HepG2 (cell line): ENCODE results near the gene MFSD2B. TPM values are rescaled to one million over a fixed set of nuclear protein-coding genes. Genes with fewer than 3 reads are reported as not detected.
A peak's percentile ranks its signal among the peaks of the same experiment; 100 is the strongest.

Source experiments
- CHCHD3 ChIP-seq: sonication (generic); formaldehyde crosslinking; IDR thresholded peaks from 2 replicates; pipeline ENCODE4 v1.8.0; 2022; ENCODE audit warnings: mild to moderate bottlenecking, missing genetic modification reagents, moderate library complexity
- FOXJ3 ChIP-seq: sonication (generic); formaldehyde crosslinking; IDR thresholded peaks from 2 replicates; pipeline ENCODE4 v1.4.0; 2020; ENCODE audit warnings: missing genetic modification reagents, mild to moderate bottlenecking, borderline replicate concordance
- HDAC2 ChIP-seq: sonication (generic); formaldehyde crosslinking; IDR thresholded peaks from 2 replicates; pipeline ENCODE4 v1.4.0; 2020; ENCODE audit warnings: missing genetic modification reagents
- HOXA7 ChIP-seq: sonication (generic); formaldehyde crosslinking; IDR thresholded peaks from 2 replicates; pipeline ENCODE4 v1.8.1; 2022; ENCODE audit warnings: mild to moderate bottlenecking, missing genetic modification reagents, moderate library complexity
- MTF1 ChIP-seq: sonication (generic); formaldehyde crosslinking; IDR thresholded peaks from 2 replicates; pipeline ENCODE4 v1.5.0; 2020; ENCODE audit warnings: missing genetic modification reagents
- RBFOX2 ChIP-seq: fragments of 200-400 bp; formaldehyde crosslinking; IDR thresholded peaks from 2 replicates; pipeline ENCODE4 v1.6.1; 2017; ENCODE audit warnings: low read depth, mild to moderate bottlenecking, low read length
- RXRA ChIP-seq: sonication (generic); formaldehyde crosslinking; IDR thresholded peaks from 2 replicates; pipeline ENCODE4 v1.5.1; 2020; ENCODE audit warnings: missing genetic modification reagents
- SMAD1 ChIP-seq: sonication (generic); formaldehyde crosslinking; IDR thresholded peaks from 2 replicates; pipeline ENCODE4 v1.4.0; 2020; ENCODE audit warnings: missing genetic modification reagents, low read depth, mild to moderate bottlenecking, borderline replicate concordance
- ZBTB3 ChIP-seq: sonication (generic); formaldehyde crosslinking; IDR thresholded peaks from 2 replicates; pipeline ENCODE4 v1.4.0; 2020; ENCODE audit warnings: low read depth, mild to moderate bottlenecking, moderate library complexity, missing genetic modification reagents, borderline replicate concordance
- ZFY ChIP-seq: sonication (generic); formaldehyde crosslinking; IDR thresholded peaks from 2 replicates; pipeline ENCODE4 v1.4.0; 2020; ENCODE audit warnings: missing genetic modification reagents
- ZNF207 ChIP-seq: fragments of 450-650 bp; IDR thresholded peaks from 2 replicates; pipeline ENCODE4 v1.6.1; 2016; ENCODE audit warnings: antibody characterized with exemption, borderline replicate concordance
- ZNF468 ChIP-seq: sonication (generic); formaldehyde crosslinking; IDR thresholded peaks from 2 replicates; pipeline ENCODE4 v1.8.0; 2022; ENCODE audit warnings: mild to moderate bottlenecking, moderate library complexity, missing genetic modification reagents
- ZNF564 ChIP-seq: sonication (generic); formaldehyde crosslinking; IDR thresholded peaks from 2 replicates; pipeline ENCODE4 v1.8.1; 2023; ENCODE audit warnings: mild to moderate bottlenecking, missing genetic modification reagents
- ZNF777 ChIP-seq: sonication (generic); formaldehyde crosslinking; IDR thresholded peaks from 2 replicates; pipeline ENCODE4 v1.4.0; 2020; ENCODE audit warnings: missing genetic modification reagents
- polyA plus RNA-seq, 8 experiments: library from polyadenylated mRNA; depleted of rRNA in 3 of 8; stranded (reverse) in 7 of 8; unstranded in 1 of 8; fragments of >200 nt; fragmentation: Illumina TruSeq in 4 of 8; extraction: Trizol in 4 of 8; gene quantifications; 2 replicates each; pipeline versions ENCODE4 v1.2.1 to v1.2.3, GENCODE V29; 2011 to 2016; ENCODE audit warnings: low read depth in 4 of 8, missing spikeins in 1 of 8, mixed read lengths in 1 of 8; ENCODE audit not compliant: insufficient read depth in 1 of 8
- total RNA-seq, 5 experiments: library from RNA; depleted of rRNA; stranded (reverse); fragments of >200 nt; fragmentation: Illumina TruSeq; extraction: Trizol; gene quantifications; 2 replicates each; pipeline ENCODE4 v1.2.3, GENCODE V29; 2016; ENCODE audit warnings: low read depth in 1 of 5
- TF ChIP-seq, protein P1 (sequence below): sonication (generic); formaldehyde crosslinking; IDR thresholded peaks from 2 replicates; pipeline ENCODE4 v1.4.0; 2020; ENCODE audit warnings: low read depth, mild to moderate bottlenecking, missing genetic modification reagents
- TF ChIP-seq, protein P2 (sequence below), 2 experiments: fragments of 450-650 bp in 1 of 2; sonication (generic) in 1 of 2; formaldehyde crosslinking in 1 of 2; IDR thresholded peaks; 2 replicates each; pipeline versions ENCODE4 v1.6.1 to v1.8.0; 2016 to 2022; ENCODE audit warnings: antibody characterized with exemption in 1 of 2, mild to moderate bottlenecking in 1 of 2, missing genetic modification reagents in 1 of 2
- TF ChIP-seq, protein P3 (sequence below): sonication (generic); formaldehyde crosslinking; IDR thresholded peaks from 2 replicates; pipeline ENCODE4 v1.4.0; 2020; ENCODE audit warnings: low read depth, mild to moderate bottlenecking, missing genetic modification reagents

MFSD2B gene
- total and polyA plus RNA-seq, 2 of the 13 experiments (the other 11 are each of a cell fraction or from before 2014, with no cell fraction given), result 0.21 to 0.93 TPM

DNA sequence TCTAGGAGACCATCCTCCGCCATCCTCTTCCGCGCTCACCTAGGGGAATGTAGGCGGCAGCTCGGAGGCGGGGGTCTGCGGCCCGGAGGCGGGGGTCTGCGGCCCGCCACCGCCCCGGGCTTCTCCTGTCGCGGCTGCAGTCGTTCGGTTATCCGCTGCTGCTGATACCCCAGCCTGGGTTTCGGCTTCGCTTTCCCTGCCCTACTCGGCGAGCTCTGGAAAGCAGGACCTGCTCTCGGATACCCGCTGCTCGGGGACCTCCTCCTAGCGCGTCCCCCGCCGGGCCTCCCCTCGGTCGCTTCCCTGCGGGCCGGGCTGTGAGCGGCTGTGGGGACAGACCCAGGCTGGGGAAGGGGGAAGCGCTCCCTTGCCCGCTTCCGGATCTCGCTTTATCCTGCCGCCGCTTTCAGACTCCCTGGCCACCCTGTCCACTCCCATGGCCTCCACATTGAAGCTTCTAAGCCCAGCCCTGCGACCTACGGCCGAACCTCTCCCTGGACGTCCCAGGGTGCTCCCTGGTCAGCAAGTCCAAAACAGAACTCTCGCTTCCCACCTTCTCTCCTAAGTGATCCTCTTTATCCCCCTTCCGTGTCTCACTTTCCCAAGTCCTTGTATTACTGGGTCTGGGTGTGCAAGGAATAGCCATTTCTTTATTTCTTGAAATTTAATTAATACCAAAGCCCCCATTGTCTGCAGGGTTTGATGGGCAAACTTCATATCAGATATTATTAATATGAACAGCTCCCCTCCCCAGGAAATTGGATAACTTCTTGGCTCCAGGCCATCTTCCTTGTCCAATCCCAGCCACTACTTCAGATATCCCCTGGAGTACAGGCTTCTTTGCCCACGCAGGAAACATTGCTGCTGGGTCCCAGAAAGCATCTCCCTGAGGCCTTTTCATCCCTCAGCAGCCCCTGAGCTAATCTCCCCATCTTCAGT, 40.4 kb downstream of the MFSD2B start (continued):
- TF ChIP-seq ZNF468 (no peak), ZBTB3 (CRISPR knock-in tag) (no peak), RXRA (CRISPR knock-in tag) (no peak; the same call in none of the 2 replicates), CHCHD3 (no peak), FOXJ3 (CRISPR knock-in tag) (no peak), HDAC2 (0 out of 2 replicates have a peak, but pooled peaks have one; percentile 25), SMAD1 (no peak), ZNF564 (no peak), MTF1 (no peak), ZFY (CRISPR knock-in tag) (peak; percentile 44; the same call in 1 of the 2 replicates), RBFOX2 (peak; percentile 60; the same call in 1 of the 2 replicates), ZNF207 (no peak), HOXA7 (CRISPR knock-in tag) (no peak), ZNF777 (CRISPR knock-in tag) (no peak; the same call in 1 of the 2 replicates)
- TF ChIP-seq, protein P1, sequence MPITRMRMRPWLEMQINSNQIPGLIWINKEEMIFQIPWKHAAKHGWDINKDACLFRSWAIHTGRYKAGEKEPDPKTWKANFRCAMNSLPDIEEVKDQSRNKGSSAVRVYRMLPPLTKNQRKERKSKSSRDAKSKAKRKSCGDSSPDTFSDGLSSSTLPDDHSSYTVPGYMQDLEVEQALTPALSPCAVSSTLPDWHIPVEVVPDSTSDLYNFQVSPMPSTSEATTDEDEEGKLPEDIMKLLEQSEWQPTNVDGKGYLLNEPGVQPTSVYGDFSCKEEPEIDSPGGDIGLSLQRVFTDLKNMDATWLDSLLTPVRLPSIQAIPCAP, result 0 out of 2 replicates have a peak, but pooled peaks have one; percentile 64
- TF ChIP-seq, protein P2, sequence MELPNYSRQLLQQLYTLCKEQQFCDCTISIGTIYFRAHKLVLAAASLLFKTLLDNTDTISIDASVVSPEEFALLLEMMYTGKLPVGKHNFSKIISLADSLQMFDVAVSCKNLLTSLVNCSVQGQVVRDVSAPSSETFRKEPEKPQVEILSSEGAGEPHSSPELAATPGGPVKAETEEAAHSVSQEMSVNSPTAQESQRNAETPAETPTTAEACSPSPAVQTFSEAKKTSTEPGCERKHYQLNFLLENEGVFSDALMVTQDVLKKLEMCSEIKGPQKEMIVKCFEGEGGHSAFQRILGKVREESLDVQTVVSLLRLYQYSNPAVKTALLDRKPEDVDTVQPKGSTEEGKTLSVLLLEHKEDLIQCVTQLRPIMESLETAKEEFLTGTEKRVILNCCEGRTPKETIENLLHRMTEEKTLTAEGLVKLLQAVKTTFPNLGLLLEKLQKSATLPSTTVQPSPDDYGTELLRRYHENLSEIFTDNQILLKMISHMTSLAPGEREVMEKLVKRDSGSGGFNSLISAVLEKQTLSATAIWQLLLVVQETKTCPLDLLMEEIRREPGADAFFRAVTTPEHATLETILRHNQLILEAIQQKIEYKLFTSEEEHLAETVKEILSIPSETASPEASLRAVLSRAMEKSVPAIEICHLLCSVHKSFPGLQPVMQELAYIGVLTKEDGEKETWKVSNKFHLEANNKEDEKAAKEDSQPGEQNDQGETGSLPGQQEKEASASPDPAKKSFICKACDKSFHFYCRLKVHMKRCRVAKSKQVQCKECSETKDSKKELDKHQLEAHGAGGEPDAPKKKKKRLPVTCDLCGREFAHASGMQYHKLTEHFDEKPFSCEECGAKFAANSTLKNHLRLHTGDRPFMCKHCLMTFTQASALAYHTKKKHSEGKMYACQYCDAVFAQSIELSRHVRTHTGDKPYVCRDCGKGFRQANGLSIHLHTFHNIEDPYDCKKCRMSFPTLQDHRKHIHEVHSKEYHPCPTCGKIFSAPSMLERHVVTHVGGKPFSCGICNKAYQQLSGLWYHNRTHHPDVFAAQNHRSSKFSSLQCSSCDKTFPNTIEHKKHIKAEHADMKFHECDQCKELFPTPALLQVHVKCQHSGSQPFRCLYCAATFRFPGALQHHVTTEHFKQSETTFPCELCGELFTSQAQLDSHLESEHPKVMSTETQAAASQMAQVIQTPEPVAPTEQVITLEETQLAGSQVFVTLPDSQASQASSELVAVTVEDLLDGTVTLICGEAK (IDR thresholded peaks at IDR 0.05), result no peak
- TF ChIP-seq, protein P2 (CRISPR knock-in tag; IDR thresholded peaks at IDR 0.05), result no peak
- TF ChIP-seq, protein P3, sequence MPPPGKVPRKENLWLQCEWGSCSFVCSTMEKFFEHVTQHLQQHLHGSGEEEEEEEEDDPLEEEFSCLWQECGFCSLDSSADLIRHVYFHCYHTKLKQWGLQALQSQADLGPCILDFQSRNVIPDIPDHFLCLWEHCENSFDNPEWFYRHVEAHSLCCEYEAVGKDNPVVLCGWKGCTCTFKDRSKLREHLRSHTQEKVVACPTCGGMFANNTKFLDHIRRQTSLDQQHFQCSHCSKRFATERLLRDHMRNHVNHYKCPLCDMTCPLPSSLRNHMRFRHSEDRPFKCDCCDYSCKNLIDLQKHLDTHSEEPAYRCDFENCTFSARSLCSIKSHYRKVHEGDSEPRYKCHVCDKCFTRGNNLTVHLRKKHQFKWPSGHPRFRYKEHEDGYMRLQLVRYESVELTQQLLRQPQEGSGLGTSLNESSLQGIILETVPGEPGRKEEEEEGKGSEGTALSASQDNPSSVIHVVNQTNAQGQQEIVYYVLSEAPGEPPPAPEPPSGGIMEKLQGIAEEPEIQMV, result 0 out of 2 replicates have a peak, but pooled peaks have one; percentile 46
